GM10266 (cell line): ENCODE data around the gene SPON1.

Experiments
- DNase-seq: peaks from one replicate; pipeline ENCODE4 v3.0.0; 2012; ENCODE audit errors: extremely low spot score
- TF ChIP-seq, protein P1 (sequence below): IDR thresholded peaks from 2 replicates; pipeline ENCODE4 v1.5.1; 2012; ENCODE audit warnings: mild to moderate bottlenecking, low read depth; ENCODE audit not compliant: control insufficient read depth, insufficient read depth; ENCODE audit errors: missing control alignments

The SPON1 gene

DNA sequence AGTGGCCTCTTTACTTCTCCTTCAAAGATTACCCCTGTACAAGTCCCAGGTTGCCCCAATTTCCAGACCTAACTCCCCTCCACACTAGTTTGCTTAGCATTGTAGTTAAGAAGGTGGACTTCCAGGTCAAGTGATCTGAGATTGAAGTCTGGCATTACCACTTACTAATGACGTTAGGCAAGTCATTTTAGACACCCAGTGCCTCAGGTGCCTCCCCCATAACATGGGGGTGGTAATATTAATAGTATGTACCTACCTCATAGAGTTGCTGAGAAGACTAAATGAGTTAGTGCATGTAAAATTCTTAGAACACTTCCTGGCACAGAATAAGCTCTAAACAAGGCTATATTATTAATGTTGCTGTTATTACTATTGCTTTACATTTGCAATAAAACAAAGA, 93.4 kb downstream of the SPON1 start:
- TF ChIP-seq, protein P1, sequence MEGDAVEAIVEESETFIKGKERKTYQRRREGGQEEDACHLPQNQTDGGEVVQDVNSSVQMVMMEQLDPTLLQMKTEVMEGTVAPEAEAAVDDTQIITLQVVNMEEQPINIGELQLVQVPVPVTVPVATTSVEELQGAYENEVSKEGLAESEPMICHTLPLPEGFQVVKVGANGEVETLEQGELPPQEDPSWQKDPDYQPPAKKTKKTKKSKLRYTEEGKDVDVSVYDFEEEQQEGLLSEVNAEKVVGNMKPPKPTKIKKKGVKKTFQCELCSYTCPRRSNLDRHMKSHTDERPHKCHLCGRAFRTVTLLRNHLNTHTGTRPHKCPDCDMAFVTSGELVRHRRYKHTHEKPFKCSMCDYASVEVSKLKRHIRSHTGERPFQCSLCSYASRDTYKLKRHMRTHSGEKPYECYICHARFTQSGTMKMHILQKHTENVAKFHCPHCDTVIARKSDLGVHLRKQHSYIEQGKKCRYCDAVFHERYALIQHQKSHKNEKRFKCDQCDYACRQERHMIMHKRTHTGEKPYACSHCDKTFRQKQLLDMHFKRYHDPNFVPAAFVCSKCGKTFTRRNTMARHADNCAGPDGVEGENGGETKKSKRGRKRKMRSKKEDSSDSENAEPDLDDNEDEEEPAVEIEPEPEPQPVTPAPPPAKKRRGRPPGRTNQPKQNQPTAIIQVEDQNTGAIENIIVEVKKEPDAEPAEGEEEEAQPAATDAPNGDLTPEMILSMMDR, result no peak
- no peak for DNase-seq

DNA sequence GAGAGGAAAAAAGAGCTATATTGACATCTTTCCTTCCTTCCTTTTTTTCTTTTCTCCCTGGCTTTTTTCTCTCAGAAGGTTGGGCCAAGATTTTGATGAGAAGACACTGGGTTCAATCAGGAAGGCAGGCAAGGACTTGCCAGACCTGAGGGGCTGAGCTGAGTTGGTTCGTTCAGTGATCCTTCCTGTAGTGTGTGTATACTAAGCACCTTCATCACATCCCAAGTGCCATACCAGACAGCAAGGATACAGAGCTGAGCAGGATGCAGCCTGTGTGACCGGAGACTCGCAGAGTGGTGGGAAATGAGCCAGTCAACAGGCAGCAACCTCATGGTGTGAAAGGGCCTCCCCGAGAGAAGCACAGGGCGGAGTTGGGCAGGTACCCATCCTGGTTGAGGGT, 95.5 kb downstream of the SPON1 start:
- TF ChIP-seq, protein P1, result no peak
- no peak for DNase-seq

DNA sequence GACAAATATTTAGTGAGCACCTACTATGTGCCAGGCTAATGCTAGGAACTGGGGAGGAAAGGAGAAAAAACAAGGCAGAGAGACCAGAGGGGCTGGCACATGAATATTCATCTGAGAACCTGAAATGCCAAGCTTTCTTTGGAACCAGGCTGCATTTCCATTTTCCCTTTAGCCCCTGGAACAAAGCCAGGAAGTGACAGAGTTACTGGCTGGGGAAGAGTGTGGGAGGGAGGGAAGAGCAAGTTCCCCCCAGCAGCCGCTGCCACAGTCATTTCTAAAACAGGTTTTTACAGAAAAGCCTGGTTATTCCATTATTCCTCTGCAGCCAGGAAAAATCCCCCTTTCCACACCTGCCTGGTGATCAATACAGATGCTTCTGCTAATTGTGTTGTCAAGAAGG, 97.0 kb downstream of the SPON1 start:
- TF ChIP-seq, protein P1, result no peak
- DNase-seq, result no peak

DNA sequence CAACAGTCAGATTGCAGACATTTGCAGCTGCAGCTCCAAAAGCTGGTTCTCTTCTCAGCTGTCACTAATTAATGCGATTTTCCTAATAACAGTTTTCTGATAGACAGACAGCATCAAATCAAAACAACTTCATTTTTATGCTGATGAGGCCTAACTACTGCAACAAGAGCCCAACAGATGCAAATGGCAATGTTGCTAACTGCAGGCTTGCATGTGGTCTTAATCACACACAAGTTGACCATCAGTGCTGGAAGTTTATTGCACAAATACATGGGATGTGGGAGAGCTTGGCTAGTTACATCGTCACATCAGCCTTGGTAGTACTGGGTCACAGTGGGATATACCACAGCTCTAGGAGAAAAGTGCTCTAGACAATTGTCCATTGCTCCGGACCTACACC, 99.2 kb downstream of the SPON1 start:
- TF ChIP-seq, protein P1, result no peak
- DNase-seq, result no peak

DNA sequence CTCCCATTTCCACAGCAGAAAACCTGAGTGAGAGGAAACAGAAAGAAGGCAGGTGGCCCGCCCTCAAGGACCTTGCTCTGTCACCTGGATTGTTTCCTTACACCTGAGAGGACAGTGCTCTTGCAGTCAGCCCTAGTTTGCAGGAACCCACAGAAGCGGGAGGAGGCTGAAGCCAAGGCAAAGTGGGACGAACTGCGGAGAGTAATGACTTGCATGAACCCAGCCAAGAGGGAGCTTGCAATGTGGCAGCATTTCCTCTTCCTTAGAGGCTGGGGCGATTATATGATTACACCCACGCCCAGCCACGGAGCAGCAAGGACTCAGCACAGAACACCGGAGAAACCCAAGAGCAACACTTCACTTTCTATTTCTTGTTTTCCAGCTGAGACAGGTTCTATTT, 102.6 kb downstream of the SPON1 start:
- DNase-seq, result no peak
- TF ChIP-seq, protein P1, result no peak

DNA sequence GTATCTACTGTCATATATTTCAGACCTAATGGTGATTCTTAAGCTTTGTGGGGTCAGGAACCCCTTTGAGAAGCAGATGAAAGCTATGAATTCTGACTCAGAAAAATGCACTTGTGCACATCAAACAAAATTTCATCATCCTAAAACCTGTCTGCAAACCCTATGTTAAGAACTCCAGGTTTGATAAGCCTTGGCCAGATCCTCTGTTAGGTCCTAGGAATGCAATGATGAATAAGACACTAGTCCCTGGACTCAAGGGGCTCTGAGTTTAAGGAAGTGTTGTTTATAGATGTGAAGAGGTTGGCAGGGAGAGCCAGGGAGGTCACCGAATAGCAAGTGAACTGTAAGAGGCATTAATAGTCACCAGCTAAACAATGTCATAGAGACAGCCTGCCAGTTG, 103.2 kb downstream of the SPON1 start:
- DNase-seq, result no peak
- TF ChIP-seq, protein P1, result no peak

DNA sequence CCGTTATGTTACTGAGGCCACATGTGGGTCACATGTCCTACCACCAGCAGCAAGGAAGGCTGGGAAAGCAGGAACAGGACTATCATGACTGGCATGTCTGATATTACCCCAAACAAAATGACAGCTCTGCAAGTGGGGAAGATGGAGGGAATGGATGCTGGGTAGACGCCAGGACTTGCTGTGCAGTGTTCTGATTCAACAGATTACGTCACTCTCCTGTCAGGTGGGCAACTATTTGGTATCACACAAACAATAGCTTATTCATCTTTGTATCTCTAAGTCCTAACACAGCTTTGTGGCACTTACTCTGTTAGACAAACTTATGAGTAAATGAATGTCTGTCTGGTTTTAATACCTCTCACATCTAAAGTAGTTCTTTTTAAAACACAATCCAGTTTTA, 105.2 kb downstream of the SPON1 start:
- TF ChIP-seq, protein P1, result no peak
- no peak for DNase-seq

DNA sequence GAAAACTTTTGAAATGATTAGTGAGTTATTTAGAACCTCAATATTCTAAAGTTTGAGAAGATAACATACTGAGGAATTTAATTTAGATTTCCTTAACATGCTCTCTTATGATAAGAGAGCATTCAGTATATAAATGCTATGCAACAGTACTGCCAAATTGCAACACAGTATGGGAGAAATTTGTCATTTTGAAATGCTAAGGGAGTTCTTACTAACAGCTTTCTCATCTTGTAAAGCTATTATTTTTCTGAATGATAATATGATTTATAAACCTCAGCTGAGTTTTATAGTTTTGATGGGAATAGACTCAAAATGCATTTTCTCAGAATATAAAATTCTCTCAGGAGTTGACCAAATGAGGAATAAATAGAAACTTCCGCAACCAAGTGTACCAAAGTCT, 108.4 kb downstream of the SPON1 start:
- no peak for DNase-seq
- TF ChIP-seq, protein P1, result no peak
